Neural cell (in vitro differentiated cells): ENCODE results near the gene IFNLR1. TPM values are rescaled to one million over a fixed set of nuclear protein-coding genes. Genes with fewer than 3 reads are reported as not detected.

Experiments
- H2AFZ ChIP-seq: fragments of 200-600, 300-800 bp; sonication (generic), shearing (Covaris generic); 2 replicates; pipeline ENCODE4 v1.6.0; 2014; ENCODE audit warnings: low read depth, mild to moderate bottlenecking, antibody characterized with exemption, low read length, moderate library complexity
- H3F3A ChIP-seq: fragments of 200-600 bp; shearing (Covaris generic); 2 replicates; pipeline ENCODE4 v1.6.1; 2016; ENCODE audit warnings: mild to moderate bottlenecking, moderate library complexity, mixed read lengths, antibody characterized with exemption, low read length; ENCODE audit not compliant: insufficient read depth, poor library complexity, severe bottlenecking
- H3K27ac ChIP-seq: fragments of 200-600, 300-800 bp; sonication (generic), shearing (Covaris generic); 2 replicates; pipeline ENCODE4 v1.5.1; 2014; ENCODE audit warnings: mild to moderate bottlenecking, low read length, moderate library complexity
- H3K27me3 ChIP-seq: fragments of 300-800, 200-600 bp; sonication (generic), shearing (Covaris generic); 2 replicates; pipeline ENCODE4 v1.6.0; 2014; ENCODE audit warnings: mild to moderate bottlenecking, low read depth, low read length, moderate library complexity; ENCODE audit not compliant: insufficient read depth
- H3K36me3 ChIP-seq: fragments of 300-800, 200-600 bp; sonication (generic), shearing (Covaris generic); 2 replicates; pipeline ENCODE4 v1.5.1; 2014; ENCODE audit warnings: mild to moderate bottlenecking, antibody characterized with exemption, low read length, moderate library complexity; ENCODE audit not compliant: insufficient read depth
- H3K4me2 ChIP-seq: fragments of 300-800, 200-600 bp; sonication (generic), shearing (Covaris generic); 2 replicates; pipeline ENCODE4 v1.6.0; 2014; ENCODE audit warnings: mild to moderate bottlenecking, low read length
- H3K4me3 ChIP-seq: fragments of 300-800, 200-600 bp; sonication (generic), shearing (Covaris generic); 2 replicates; pipeline ENCODE4 v1.5.1; 2014; ENCODE audit warnings: mild to moderate bottlenecking, low read length, moderate library complexity
- H3K79me2 ChIP-seq: fragments of 200-600 bp; shearing (Covaris generic); replicated peaks from 2 replicates; pipeline ENCODE4 v1.6.0; 2014; ENCODE audit warnings: mild to moderate bottlenecking, low read length, moderate library complexity; ENCODE audit not compliant: insufficient read depth
- H3K9ac ChIP-seq: fragments of 300-800, 200-600 bp; sonication (generic), shearing (Covaris generic); 2 replicates; pipeline ENCODE4 v1.6.1; 2016; ENCODE audit warnings: mild to moderate bottlenecking, low read length, mixed read lengths
- H3K9me2 ChIP-seq: fragments of 200-600 bp; shearing (Covaris generic); 2 replicates; pipeline ENCODE4 v1.6.1; 2016; ENCODE audit warnings: mild to moderate bottlenecking, low read length, mixed read lengths; ENCODE audit not compliant: insufficient read depth
- H3K9me3 ChIP-seq: fragments of 200-600, 300-800 bp; sonication (generic), shearing (Covaris generic); 2 replicates; pipeline ENCODE4 v1.6.1; 2016; ENCODE audit warnings: mild to moderate bottlenecking, mixed run types, low read length, moderate library complexity, mixed read lengths
- H4K20me1 ChIP-seq: fragments of 200-600 bp; shearing (Covaris generic); 2 replicates; pipeline ENCODE4 v1.6.1; 2016; ENCODE audit warnings: mild to moderate bottlenecking, mixed run types; ENCODE audit not compliant: insufficient read depth
- CTCF ChIP-seq: fragments of 450-650 bp; IDR thresholded peaks from 2 replicates; pipeline ENCODE4 v1.5.1; 2014; ENCODE audit warnings: antibody characterized with exemption, mild to moderate bottlenecking, moderate library complexity; ENCODE audit not compliant: poor library complexity, severe bottlenecking
- EP300 ChIP-seq: fragments of 450-650 bp; conservative IDR thresholded peaks from 2 replicates; pipeline ENCODE4 v1.6.1; 2014; ENCODE audit warnings: antibody characterized with exemption, mild to moderate bottlenecking, moderate library complexity; ENCODE audit not compliant: poor library complexity, severe bottlenecking
- EZH2 ChIP-seq: fragments of 200-600, 300-800 bp; shearing (Covaris generic), sonication (generic); IDR thresholded peaks from 2 replicates; pipeline ENCODE4 v1.6.1; 2014; ENCODE audit warnings: antibody characterized with exemption, low read length, borderline replicate concordance, mild to moderate bottlenecking; ENCODE audit not compliant: insufficient read depth, poor library complexity, severe bottlenecking
- MXI1 ChIP-seq: fragments of 450-650 bp; conservative IDR thresholded peaks from 2 replicates; pipeline ENCODE4 v1.6.1; 2014; ENCODE audit warnings: antibody characterized with exemption, mild to moderate bottlenecking; ENCODE audit not compliant: poor library complexity, severe bottlenecking
- POLR2AphosphoS5 ChIP-seq: IDR thresholded peaks from 2 replicates; pipeline ENCODE4 v1.6.1; 2012
- RAD21 ChIP-seq: fragments of 450-650 bp; conservative IDR thresholded peaks from 2 replicates; pipeline ENCODE4 v1.6.1; 2014; ENCODE audit warnings: antibody characterized with exemption, mild to moderate bottlenecking, moderate library complexity
- SMC3 ChIP-seq: fragments of 450-650 bp; conservative IDR thresholded peaks from 2 replicates; pipeline ENCODE4 v1.6.1; 2014; ENCODE audit warnings: antibody characterized with exemption, mild to moderate bottlenecking, moderate library complexity; ENCODE audit not compliant: poor library complexity
- TAF1 ChIP-seq: IDR thresholded peaks from 2 replicates; pipeline ENCODE4 v1.6.1; 2012; ENCODE audit warnings: low read depth
- polyA plus RNA-seq: library from polyadenylated mRNA; depleted of rRNA; stranded (reverse); fragments of >200 nt; gene quantifications from 2 replicates; pipeline ENCODE4 v1.2.3, GENCODE V29; 2014
- TF ChIP-seq, protein P1 (sequence below): IDR thresholded peaks from 2 replicates; pipeline ENCODE4 v1.6.1; 2012; ENCODE audit warnings: borderline replicate concordance

The IFNLR1 gene
- polyA plus RNA-seq, 1 donor from 2014 or later, result 0.32 TPM

- no peaks in the 10 kb centered on the region for H3K79me2 ChIP-seq
- H3K36me3 ChIP-seq, result no peaks in the 10 kb centered on the region
- H3K27ac ChIP-seq, result peak overlapping the region; percentile 49
- no peaks in the 10 kb centered on the region for H3F3A ChIP-seq
- peak overlapping the region; percentile 56 for H2AFZ ChIP-seq
- peaks cover 2% of the 10 kb centered on the region for H3K27me3 ChIP-seq
- H3K4me3 ChIP-seq, result peak overlapping the region; percentile 53
- no peak for TF ChIP-seq EZH2
- TF ChIP-seq EP300, result no peak
- no peak for TF ChIP-seq TAF1
- peak; percentile 61 for TF ChIP-seq RAD21
- TF ChIP-seq SMC3, result peak; percentile 73
- peak; percentile 16 for TF ChIP-seq MXI1
- peak; percentile 81 for TF ChIP-seq CTCF
- TF ChIP-seq, protein P1, sequence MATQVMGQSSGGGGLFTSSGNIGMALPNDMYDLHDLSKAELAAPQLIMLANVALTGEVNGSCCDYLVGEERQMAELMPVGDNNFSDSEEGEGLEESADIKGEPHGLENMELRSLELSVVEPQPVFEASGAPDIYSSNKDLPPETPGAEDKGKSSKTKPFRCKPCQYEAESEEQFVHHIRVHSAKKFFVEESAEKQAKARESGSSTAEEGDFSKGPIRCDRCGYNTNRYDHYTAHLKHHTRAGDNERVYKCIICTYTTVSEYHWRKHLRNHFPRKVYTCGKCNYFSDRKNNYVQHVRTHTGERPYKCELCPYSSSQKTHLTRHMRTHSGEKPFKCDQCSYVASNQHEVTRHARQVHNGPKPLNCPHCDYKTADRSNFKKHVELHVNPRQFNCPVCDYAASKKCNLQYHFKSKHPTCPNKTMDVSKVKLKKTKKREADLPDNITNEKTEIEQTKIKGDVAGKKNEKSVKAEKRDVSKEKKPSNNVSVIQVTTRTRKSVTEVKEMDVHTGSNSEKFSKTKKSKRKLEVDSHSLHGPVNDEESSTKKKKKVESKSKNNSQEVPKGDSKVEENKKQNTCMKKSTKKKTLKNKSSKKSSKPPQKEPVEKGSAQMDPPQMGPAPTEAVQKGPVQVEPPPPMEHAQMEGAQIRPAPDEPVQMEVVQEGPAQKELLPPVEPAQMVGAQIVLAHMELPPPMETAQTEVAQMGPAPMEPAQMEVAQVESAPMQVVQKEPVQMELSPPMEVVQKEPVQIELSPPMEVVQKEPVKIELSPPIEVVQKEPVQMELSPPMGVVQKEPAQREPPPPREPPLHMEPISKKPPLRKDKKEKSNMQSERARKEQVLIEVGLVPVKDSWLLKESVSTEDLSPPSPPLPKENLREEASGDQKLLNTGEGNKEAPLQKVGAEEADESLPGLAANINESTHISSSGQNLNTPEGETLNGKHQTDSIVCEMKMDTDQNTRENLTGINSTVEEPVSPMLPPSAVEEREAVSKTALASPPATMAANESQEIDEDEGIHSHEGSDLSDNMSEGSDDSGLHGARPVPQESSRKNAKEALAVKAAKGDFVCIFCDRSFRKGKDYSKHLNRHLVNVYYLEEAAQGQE, result no peak
- peak; percentile 32 for TF ChIP-seq POLR2AphosphoS5
- H3K9me3 ChIP-seq, result no peaks in the 10 kb centered on the region
- H3K9me2 ChIP-seq, result no peaks in the 10 kb centered on the region
- H3K4me2 ChIP-seq, result no peak overlapping the region
- H4K20me1 ChIP-seq, result no peaks in the 10 kb centered on the region
- H3K9ac ChIP-seq, result peak overlapping the region; percentile 51
Measured at GRCh38 chr1:24150234-24151174, 36.6 kb downstream of the IFNLR1 start.

GRCh38 chr1:24149866-24150233, 37.2 kb downstream of the IFNLR1 start:
- Histone ChIP-seq H3F3A (no peaks in the 10 kb centered on the region), H3K4me2 (no peak overlapping the region), H4K20me1 (no peaks in the 10 kb centered on the region), H3K9ac (no peak overlapping the region), H3K9me3 (no peaks in the 10 kb centered on the region), H3K27me3 (peaks cover 2% of the 10 kb centered on the region), H3K9me2 (no peaks in the 10 kb centered on the region), H3K79me2 (no peaks in the 10 kb centered on the region), H3K36me3 (no peaks in the 10 kb centered on the region), H2AFZ (no peak overlapping the region), H3K4me3 (no peak overlapping the region), H3K27ac (no peak overlapping the region)
- TF ChIP-seq, protein P1, result no peak
- TF ChIP-seq CTCF, result no peak
- TF ChIP-seq TAF1, result no peak
- no peak for TF ChIP-seq EZH2
- TF ChIP-seq MXI1, result no peak
- TF ChIP-seq POLR2AphosphoS5, result no peak
- no peak for TF ChIP-seq SMC3
- no peak for TF ChIP-seq EP300
- no peak for TF ChIP-seq RAD21
